HCT116 (cell line): Measurements from ENCODE around the gene DHRS13. TPM values are rescaled to one million over a fixed set of nuclear protein-coding genes. Genes with fewer than 3 reads are reported as not detected.

Experiments
- ATAC-seq: fragments of 200-7000 bp; cut with Tn5 transposase; 2 replicates; pipeline ENCODE4 v1.9.1; 2020; ENCODE audit warnings: mild to moderate bottlenecking, moderate library complexity
- Bru-seq: library from RNA; stranded (reverse); fragments of 400-500 nt; gene quantifications from one replicate; lab custom pipeline; 2021; lab: Mats Ljungman, UMichigan
- BruChase-seq, 2 experiments: library from RNA; stranded (reverse); fragments of 400-500 nt; gene quantifications; one replicate each; lab custom pipeline; 2021; lab: Mats Ljungman, UMichigan
- BruUV-seq: library from RNA; stranded (reverse); fragments of 400-500 nt; replicated peaks from 2 replicates; lab custom pipeline; 2021; lab: Mats Ljungman, UMichigan
- CTCF ChIA-PET: fragments of 300-600 bp; sonication (Branson Sonifier 250); formaldehyde crosslinking; loops from one replicate; lab custom pipeline; 2021; ENCODE audit warnings: antibody characterized with exemption; lab: Charles Lee
- POLR2A ChIA-PET: fragments of 300-600, 350-600 bp; sonication (Branson Sonifier 250); formaldehyde crosslinking; loops from one replicate; lab custom pipeline; 2021; ENCODE audit warnings: antibody characterized with exemption; lab: Charles Lee
- RAD21 ChIA-PET, 2 experiments: fragments of 300-600 bp; sonication (Branson Sonifier 250); formaldehyde crosslinking; loops; one replicate each; lab custom pipeline; 2023; ENCODE audit warnings: low total read pairs in 2 of 2; ENCODE audit not compliant: uncharacterized antibody in 2 of 2, unreplicated experiment in 2 of 2, low non-redundant PET in 1 of 2; lab: Charles Lee
- DNase-seq: peaks from one replicate; pipeline ENCODE4 v3.0.0-alpha.2; 2010; ENCODE audit warnings: low read depth, low spot score
- H2AFZ ChIP-seq: fragments of 200-600 bp; shearing (Covaris generic), sonication (generic); 2 replicates; pipeline ENCODE4 v1.6.1; 2017; ENCODE audit warnings: low read depth, mixed run types, mixed read lengths, antibody characterized with exemption, low read length; ENCODE audit not compliant: poor library complexity, severe bottlenecking
- H3K27ac ChIP-seq: 2 replicates; pipeline ENCODE4 v1.5.1; 2012; ENCODE audit warnings: low read depth, low read length
- H3K27me3 ChIP-seq: fragments of 200-600 bp; sonication (generic); 2 replicates; pipeline ENCODE4 v1.6.1; 2016; ENCODE audit warnings: mixed run types, low read length, mixed read lengths; ENCODE audit not compliant: insufficient read depth
- H3K36me3 ChIP-seq, 2 experiments: fragments of 200-500 bp in 1 of 2; fragments of 200-600 bp in 1 of 2; sonication (Bioruptor generic) in 1 of 2; sonication (generic) in 1 of 2; 2 replicates each; pipeline versions ENCODE4 v1.5.1 to v1.6.1; 2014 to 2016; ENCODE audit warnings: low read length in 2 of 2, inconsistent platforms in 1 of 2, mixed read lengths in 1 of 2, mixed run types in 1 of 2; ENCODE audit not compliant: insufficient read depth in 2 of 2, control insufficient read depth in 1 of 2
- H3K4me1 ChIP-seq, 2 experiments: fragments of 200-600 bp in 1 of 2; sonication (generic) in 1 of 2; 2 replicates each; pipeline versions ENCODE4 v1.5.1 to v1.6.1; 2012 to 2017; ENCODE audit warnings: low read length in 2 of 2, inconsistent platforms in 1 of 2, mild to moderate bottlenecking in 1 of 2, mixed read lengths in 1 of 2, mixed run types in 1 of 2, moderate library complexity in 1 of 2; ENCODE audit not compliant: insufficient read depth in 2 of 2, control insufficient read depth in 1 of 2
- H3K4me2 ChIP-seq: fragments of 200-600 bp; sonication (generic); 2 replicates; pipeline ENCODE4 v1.6.1; 2017; ENCODE audit warnings: mixed run types, low read length, mixed read lengths
- H3K4me3 ChIP-seq, 2 experiments: fragments of 200-600 bp in 1 of 2; sonication (generic) in 1 of 2; replicated peaks in 1 of 2; 2 replicates each; pipeline ENCODE4 v1.5.1; 2011 to 2016; ENCODE audit warnings: low read length in 2 of 2, control low read depth in 1 of 2, low read depth in 1 of 2, mild to moderate bottlenecking in 1 of 2, mixed read lengths in 1 of 2, mixed run types in 1 of 2
- H3K79me2 ChIP-seq: fragments of 200-600 bp; sonication (generic); 2 replicates; pipeline ENCODE4 v1.6.1; 2017; ENCODE audit warnings: mild to moderate bottlenecking, mixed run types, low read length, moderate library complexity, mixed read lengths; ENCODE audit not compliant: insufficient read depth
- H3K9ac ChIP-seq: fragments of 200-600 bp; sonication (generic); 2 replicates; pipeline ENCODE4 v1.6.1; 2016; ENCODE audit warnings: low read length, mixed read lengths
- H3K9me2 ChIP-seq: fragments of 200-600 bp; sonication (generic), shearing (Covaris generic); 2 replicates; pipeline ENCODE4 v1.6.1; 2017; ENCODE audit warnings: mixed run types, mild to moderate bottlenecking, moderate library complexity; ENCODE audit not compliant: insufficient read depth
- H3K9me3 ChIP-seq, 2 experiments: fragments of 200-500 bp in 1 of 2; fragments of 200-600 bp in 1 of 2; sonication (Bioruptor generic) in 1 of 2; sonication (generic) in 1 of 2; 2 replicates each; pipeline ENCODE4 v1.6.1; 2014 to 2017; ENCODE audit warnings: low read length in 2 of 2, mixed read lengths in 2 of 2, inconsistent platforms in 1 of 2, low read depth in 1 of 2, mild to moderate bottlenecking in 1 of 2, mixed run types in 1 of 2, moderate library complexity in 1 of 2; ENCODE audit not compliant: control insufficient read depth in 1 of 2, insufficient read depth in 1 of 2
- H4K20me1 ChIP-seq: fragments of 200-600 bp; sonication (generic), shearing (Covaris generic); 2 replicates; pipeline ENCODE4 v1.6.1; 2017; ENCODE audit warnings: mixed run types, mild to moderate bottlenecking, moderate library complexity; ENCODE audit not compliant: insufficient read depth
- ATF3 ChIP-seq: IDR thresholded peaks from 2 replicates; pipeline ENCODE4 v1.6.1; 2012
- CBX3 ChIP-seq: IDR thresholded peaks from 2 replicates; pipeline ENCODE4 v1.6.1; 2012; ENCODE audit warnings: low read depth
- CEBPB ChIP-seq: IDR thresholded peaks from 2 replicates; pipeline ENCODE4 v1.6.1; 2012; ENCODE audit warnings: low read depth
- EGR1 ChIP-seq: IDR thresholded peaks from 2 replicates; pipeline ENCODE4 v1.6.1; 2012; ENCODE audit warnings: low read depth
- ELF1 ChIP-seq: IDR thresholded peaks from 2 replicates; pipeline ENCODE4 v1.6.1; 2012; ENCODE audit warnings: low read depth, borderline replicate concordance
- EZH2 ChIP-seq: fragments of 200-600 bp; sonication (generic); IDR thresholded peaks from 2 replicates; pipeline ENCODE4 v1.6.1; 2017; ENCODE audit warnings: antibody characterized with exemption, mixed run types
- EZH2phosphoT487 ChIP-seq: fragments of 200-600 bp; IDR thresholded peaks from 2 replicates; pipeline ENCODE4 v1.6.1; 2018; ENCODE audit warnings: antibody characterized with exemption, borderline replicate concordance
- FOSL1 ChIP-seq: IDR thresholded peaks from 2 replicates; pipeline ENCODE4 v1.6.1; 2012; ENCODE audit warnings: low read depth
- JUND ChIP-seq: IDR thresholded peaks from 2 replicates; pipeline ENCODE4 v1.6.1; 2012
- MAX ChIP-seq: IDR thresholded peaks from 2 replicates; pipeline ENCODE4 v1.6.1; 2012
- POLR2A ChIP-seq: IDR thresholded peaks from 2 replicates; pipeline ENCODE4 v1.7.0; 2011; ENCODE audit warnings: borderline replicate concordance; ENCODE audit not compliant: insufficient read depth, insufficient read length; ENCODE audit errors: extremely low read depth
- SIN3A ChIP-seq: IDR thresholded peaks from 2 replicates; pipeline ENCODE4 v1.6.1; 2012; ENCODE audit warnings: low read depth
- SP1 ChIP-seq: IDR thresholded peaks from 2 replicates; pipeline ENCODE4 v1.6.1; 2012; ENCODE audit warnings: low read depth
- SRF ChIP-seq: IDR thresholded peaks from 2 replicates; pipeline ENCODE4 v1.6.1; 2012; ENCODE audit warnings: low read depth
- TCF7L2 ChIP-seq: IDR thresholded peaks from 2 replicates; pipeline ENCODE4 v1.7.0; 2011; ENCODE audit warnings: borderline replicate concordance, inconsistent platforms; ENCODE audit not compliant: insufficient read depth, insufficient read length; ENCODE audit errors: extremely low read depth
- intact Hi-C: fragments of 100-400 bp; cut with micrococcal nuclease; formaldehyde crosslinking; loops from 2 replicates; pipeline ENCODE4 v1.10.0; 2022
- long read RNA-seq: library from polyadenylated mRNA; unstranded; transcript quantifications from one replicate; pipeline ENCODE4 v2.0.0, GENCODE V29; 2021; ENCODE audit not compliant: unreplicated experiment
- polyA plus RNA-seq: library from polyadenylated mRNA; unstranded; fragments of >200 nt; gene quantifications from 2 replicates; pipeline ENCODE4 v1.2.1, GENCODE V29; 2012; ENCODE audit warnings: missing spikeins
- total RNA-seq: library from RNA; stranded (reverse); gene quantifications from one replicate; pipeline ENCODE4 v1.2.1, GENCODE V29; 2021; ENCODE audit not compliant: unreplicated experiment
- TF ChIP-seq, protein P1 (sequence below): IDR thresholded peaks from 2 replicates; pipeline ENCODE4 v1.6.1; 2011; ENCODE audit warnings: mild to moderate bottlenecking, low read length, moderate library complexity; ENCODE audit not compliant: insufficient replicate concordance; ENCODE audit errors: extremely low read depth
- TF ChIP-seq, protein P2 (sequence below): IDR thresholded peaks from 2 replicates; pipeline ENCODE4 v1.6.1; 2012; ENCODE audit warnings: low read depth

The DHRS13 gene, protein sequence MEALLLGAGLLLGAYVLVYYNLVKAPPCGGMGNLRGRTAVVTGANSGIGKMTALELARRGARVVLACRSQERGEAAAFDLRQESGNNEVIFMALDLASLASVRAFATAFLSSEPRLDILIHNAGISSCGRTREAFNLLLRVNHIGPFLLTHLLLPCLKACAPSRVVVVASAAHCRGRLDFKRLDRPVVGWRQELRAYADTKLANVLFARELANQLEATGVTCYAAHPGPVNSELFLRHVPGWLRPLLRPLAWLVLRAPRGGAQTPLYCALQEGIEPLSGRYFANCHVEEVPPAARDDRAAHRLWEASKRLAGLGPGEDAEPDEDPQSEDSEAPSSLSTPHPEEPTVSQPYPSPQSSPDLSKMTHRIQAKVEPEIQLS
- total RNA-seq = 13.5 TPM
- polyA plus RNA-seq = 5.6 and 7.3 TPM in 2 replicates
- Bru-seq, nascent RNA = percentile 53 among the genes with signal in this experiment
- BruChase-seq, experiment 1, labeled RNA remaining after a 6-hour chase = percentile 50 among the genes with signal in this experiment
- BruChase-seq, experiment 2, labeled RNA remaining after a 2-hour chase = percentile 55 among the genes with signal in this experiment
- long read RNA-seq, transcript DHRS13-202 (4 exons, 2,037 nt) = minor isoform, 5 of 26 reads
- long read RNA-seq, transcript DHRS13-201 (5 exons, 1,921 nt) = major isoform, 16 of 26 reads
- long read RNA-seq, partial matches to known transcripts = 1 of 26 reads
- long read RNA-seq, other reads (novel, unspliced or antisense) = 4 of 26 reads

DNA sequence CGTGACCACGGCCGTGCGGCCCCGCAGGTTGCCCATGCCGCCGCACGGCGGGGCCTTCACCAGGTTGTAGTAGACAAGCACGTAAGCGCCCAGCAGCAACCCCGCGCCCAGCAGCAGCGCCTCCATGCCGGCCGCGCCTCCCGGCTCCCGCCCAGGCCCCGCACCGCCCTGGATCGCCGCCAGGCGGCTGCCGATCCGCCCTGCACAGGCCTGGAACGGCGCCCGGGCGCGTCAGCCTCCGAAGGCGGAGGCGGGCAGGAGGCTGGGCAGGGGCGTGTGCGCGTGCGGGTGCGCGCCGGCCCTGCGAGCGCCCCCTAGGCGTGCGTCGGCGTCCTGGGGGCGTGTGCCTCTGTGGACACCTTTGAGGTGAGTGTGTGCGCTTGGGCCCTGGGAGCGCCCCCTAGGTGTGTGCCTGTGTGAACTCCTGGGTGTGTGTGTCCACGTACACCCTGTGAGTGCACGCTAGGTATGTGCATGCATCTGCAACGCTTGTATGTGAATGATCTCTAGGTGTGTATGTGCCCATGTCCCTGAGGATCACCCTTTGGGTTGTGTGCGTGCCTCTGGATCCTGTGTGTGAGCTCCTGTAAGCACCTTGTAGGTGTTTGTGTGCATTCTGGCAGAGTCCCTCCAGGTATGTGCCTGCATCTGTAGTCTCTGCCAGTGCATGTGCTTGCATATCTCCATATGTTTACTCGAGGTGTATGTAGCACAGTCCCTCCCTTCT is at the start of gene DHRS13:
TSS of gene DHRS13 (minus strand) at position 261 of the 727 bp plus-strand sequence. CDS start at position 126, 135 bp downstream.
- intact Hi-C loops = loop anchor here (1.0 to 10.0 kb wide), 4 partner anchors 48 to 258 kb away; partner anchors contain the start of genes BLTP2, PHF12 and TLCD1
- H2AFZ ChIP-seq = no peak within 1 kb of the TSS
- H4K20me1 ChIP-seq = no peaks in the 10 kb centered on the region
- no peaks in the 10 kb centered on the region for H3K9me3 ChIP-seq
- DNase-seq = peak; percentile 91
- H3K36me3 ChIP-seq = peaks cover 10 to 14% of the 10 kb centered on the region in 2 experiments; a peak in 2 of 4 replicates
- peak within 1 kb of the TSS; percentile 87 for H3K4me2 ChIP-seq
- H3K27ac ChIP-seq = peak within 1 kb of the TSS; percentile 69
- ATAC-seq = peak; percentile 95
- H3K9me2 ChIP-seq = no peaks in the 10 kb centered on the region
- POLR2A ChIA-PET = no interaction called here
- no peaks in the 10 kb centered on the region for H3K79me2 ChIP-seq
- H3K4me3 ChIP-seq = peak within 1 kb of the TSS; percentile 70 to 84
- H3K27me3 ChIP-seq = no peaks in the 10 kb centered on the region
- no TSS peak for BruUV-seq
- peak within 1 kb of the TSS; percentile 85 for H3K9ac ChIP-seq
- CTCF ChIA-PET = interaction anchor here (1.3 to 1.6 kb wide), 3 partner anchors 24 to 176 kb away, joined by 3 to 6 read pairs (median 5); no protein-coding TSS in a partner anchor
- RAD21 ChIA-PET = interaction anchor here in 1 of 2 experiments (1.3 kb wide), 1 partner anchor 176 kb away, joined by 3 read pairs; the partner anchor contains the start of gene TLCD1
- peaks cover 11 to 22% of the 10 kb centered on the region in 2 experiments; a peak in 3 of 4 replicates for H3K4me1 ChIP-seq
- TF ChIP-seq ELF1 (no peak), SP1 (peak; percentile 63), CEBPB (no peak; the same call in 1 of the 2 replicates), POLR2A (peak; percentile 58), SRF (no peak), EGR1 (peak; percentile 94), TCF7L2 (peak; percentile 77), MAX (peak; percentile 95), JUND (no peak), ATF3 (no peak; the same call in 1 of the 2 replicates), CBX3 (peak; percentile 98), EZH2 (no peak), EZH2phosphoT487 (no peak), FOSL1 (no peak), SIN3A (peak; percentile 93)
- TF ChIP-seq, protein P1, sequence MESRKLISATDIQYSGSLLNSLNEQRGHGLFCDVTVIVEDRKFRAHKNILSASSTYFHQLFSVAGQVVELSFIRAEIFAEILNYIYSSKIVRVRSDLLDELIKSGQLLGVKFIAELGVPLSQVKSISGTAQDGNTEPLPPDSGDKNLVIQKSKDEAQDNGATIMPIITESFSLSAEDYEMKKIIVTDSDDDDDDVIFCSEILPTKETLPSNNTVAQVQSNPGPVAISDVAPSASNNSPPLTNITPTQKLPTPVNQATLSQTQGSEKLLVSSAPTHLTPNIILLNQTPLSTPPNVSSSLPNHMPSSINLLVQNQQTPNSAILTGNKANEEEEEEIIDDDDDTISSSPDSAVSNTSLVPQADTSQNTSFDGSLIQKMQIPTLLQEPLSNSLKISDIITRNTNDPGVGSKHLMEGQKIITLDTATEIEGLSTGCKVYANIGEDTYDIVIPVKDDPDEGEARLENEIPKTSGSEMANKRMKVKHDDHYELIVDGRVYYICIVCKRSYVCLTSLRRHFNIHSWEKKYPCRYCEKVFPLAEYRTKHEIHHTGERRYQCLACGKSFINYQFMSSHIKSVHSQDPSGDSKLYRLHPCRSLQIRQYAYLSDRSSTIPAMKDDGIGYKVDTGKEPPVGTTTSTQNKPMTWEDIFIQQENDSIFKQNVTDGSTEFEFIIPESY = no peak
- TF ChIP-seq, protein P2, sequence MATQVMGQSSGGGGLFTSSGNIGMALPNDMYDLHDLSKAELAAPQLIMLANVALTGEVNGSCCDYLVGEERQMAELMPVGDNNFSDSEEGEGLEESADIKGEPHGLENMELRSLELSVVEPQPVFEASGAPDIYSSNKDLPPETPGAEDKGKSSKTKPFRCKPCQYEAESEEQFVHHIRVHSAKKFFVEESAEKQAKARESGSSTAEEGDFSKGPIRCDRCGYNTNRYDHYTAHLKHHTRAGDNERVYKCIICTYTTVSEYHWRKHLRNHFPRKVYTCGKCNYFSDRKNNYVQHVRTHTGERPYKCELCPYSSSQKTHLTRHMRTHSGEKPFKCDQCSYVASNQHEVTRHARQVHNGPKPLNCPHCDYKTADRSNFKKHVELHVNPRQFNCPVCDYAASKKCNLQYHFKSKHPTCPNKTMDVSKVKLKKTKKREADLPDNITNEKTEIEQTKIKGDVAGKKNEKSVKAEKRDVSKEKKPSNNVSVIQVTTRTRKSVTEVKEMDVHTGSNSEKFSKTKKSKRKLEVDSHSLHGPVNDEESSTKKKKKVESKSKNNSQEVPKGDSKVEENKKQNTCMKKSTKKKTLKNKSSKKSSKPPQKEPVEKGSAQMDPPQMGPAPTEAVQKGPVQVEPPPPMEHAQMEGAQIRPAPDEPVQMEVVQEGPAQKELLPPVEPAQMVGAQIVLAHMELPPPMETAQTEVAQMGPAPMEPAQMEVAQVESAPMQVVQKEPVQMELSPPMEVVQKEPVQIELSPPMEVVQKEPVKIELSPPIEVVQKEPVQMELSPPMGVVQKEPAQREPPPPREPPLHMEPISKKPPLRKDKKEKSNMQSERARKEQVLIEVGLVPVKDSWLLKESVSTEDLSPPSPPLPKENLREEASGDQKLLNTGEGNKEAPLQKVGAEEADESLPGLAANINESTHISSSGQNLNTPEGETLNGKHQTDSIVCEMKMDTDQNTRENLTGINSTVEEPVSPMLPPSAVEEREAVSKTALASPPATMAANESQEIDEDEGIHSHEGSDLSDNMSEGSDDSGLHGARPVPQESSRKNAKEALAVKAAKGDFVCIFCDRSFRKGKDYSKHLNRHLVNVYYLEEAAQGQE = no peak
